OCI-LY1 (cell line): Measurements from ENCODE around the gene CNPY2.

ENCODE experiments used
- H2AFZ ChIP-seq: fragments of 200-600 bp; sonication (generic), shearing (Covaris generic); 2 replicates; pipeline ENCODE4 v1.6.0; 2014; ENCODE audit warnings: antibody characterized with exemption, mild to moderate bottlenecking, low read length
- H3F3A ChIP-seq: fragments of 200-600 bp; sonication (generic), shearing (Covaris generic); 2 replicates; pipeline ENCODE4 v1.6.0; 2014; ENCODE audit warnings: mild to moderate bottlenecking, antibody characterized with exemption, low read length, moderate library complexity; ENCODE audit not compliant: insufficient read depth
- H3K27ac ChIP-seq: fragments of 200-600 bp; sonication (generic); 2 replicates; pipeline ENCODE4 v1.5.1; 2014; ENCODE audit warnings: low read length, mixed run types, mild to moderate bottlenecking, low read depth; ENCODE audit not compliant: poor library complexity, severe bottlenecking
- H3K27me3 ChIP-seq: fragments of 200-600 bp; sonication (generic); 2 replicates; pipeline ENCODE4 v1.6.0; 2014; ENCODE audit warnings: antibody characterized with exemption, mild to moderate bottlenecking, low read length, moderate library complexity; ENCODE audit not compliant: insufficient read depth
- H3K36me3 ChIP-seq: fragments of 200-600 bp; sonication (generic); 2 replicates; pipeline ENCODE4 v1.6.1; 2014; ENCODE audit warnings: mild to moderate bottlenecking, antibody characterized with exemption, low read length, moderate library complexity, mixed read lengths; ENCODE audit not compliant: insufficient read depth
- H3K4me1 ChIP-seq: fragments of 200-600 bp; sonication (generic); 2 replicates; pipeline ENCODE4 v1.5.1; 2014; ENCODE audit warnings: mild to moderate bottlenecking, low read length, moderate library complexity; ENCODE audit not compliant: insufficient read depth, severe bottlenecking
- H3K4me2 ChIP-seq: fragments of 200-600 bp; sonication (generic), shearing (Covaris generic); 2 replicates; pipeline ENCODE4 v1.6.1; 2014; ENCODE audit warnings: low read length
- H3K4me3 ChIP-seq: fragments of 200-600 bp; sonication (generic); 2 replicates; pipeline ENCODE4 v1.5.1; 2014; ENCODE audit warnings: low read length, low read depth, mild to moderate bottlenecking, mixed read lengths; ENCODE audit not compliant: poor library complexity, severe bottlenecking
- H3K79me2 ChIP-seq: fragments of 200-600 bp; shearing (Covaris generic); 2 replicates; pipeline ENCODE4 v1.6.1; 2016; ENCODE audit warnings: mixed run types, low read length, mixed read lengths; ENCODE audit not compliant: insufficient read depth
- H3K9ac ChIP-seq: fragments of 200-600 bp; sonication (generic), shearing (Covaris generic); 2 replicates; pipeline ENCODE4 v1.6.1; 2014; ENCODE audit warnings: mild to moderate bottlenecking, low read length, mixed read lengths
- H3K9me2 ChIP-seq: fragments of 200-600 bp; sonication (generic), shearing (Covaris generic); 2 replicates; pipeline ENCODE4 v1.6.1; 2014; ENCODE audit warnings: low read depth, mild to moderate bottlenecking, low read length, mixed read lengths
- H3K9me3 ChIP-seq: fragments of 200-600 bp; shearing (Covaris generic); 2 replicates; pipeline ENCODE4 v1.6.1; 2014; ENCODE audit warnings: low read length, mixed read lengths
- H4K20me1 ChIP-seq: fragments of 200-600 bp; sonication (generic), shearing (Covaris generic); 2 replicates; pipeline ENCODE4 v1.6.0; 2016; ENCODE audit warnings: mild to moderate bottlenecking, low read length; ENCODE audit not compliant: insufficient read depth
- CTCF ChIP-seq: fragments of 200-600 bp; sonication (generic), shearing (Covaris generic); IDR thresholded peaks from 2 replicates; pipeline ENCODE4 v1.5.1; 2017; ENCODE audit warnings: mild to moderate bottlenecking, antibody characterized with exemption, low read length, moderate library complexity, mixed read lengths
- EZH2 ChIP-seq: fragments of 200-600 bp; sonication (generic), shearing (Covaris generic); IDR thresholded peaks from 2 replicates; pipeline ENCODE4 v1.8.0; 2017; ENCODE audit warnings: borderline replicate concordance, mixed run types, mild to moderate bottlenecking, antibody characterized with exemption, low read length, moderate library complexity, mixed read lengths

Gene CNPY2

DNA sequence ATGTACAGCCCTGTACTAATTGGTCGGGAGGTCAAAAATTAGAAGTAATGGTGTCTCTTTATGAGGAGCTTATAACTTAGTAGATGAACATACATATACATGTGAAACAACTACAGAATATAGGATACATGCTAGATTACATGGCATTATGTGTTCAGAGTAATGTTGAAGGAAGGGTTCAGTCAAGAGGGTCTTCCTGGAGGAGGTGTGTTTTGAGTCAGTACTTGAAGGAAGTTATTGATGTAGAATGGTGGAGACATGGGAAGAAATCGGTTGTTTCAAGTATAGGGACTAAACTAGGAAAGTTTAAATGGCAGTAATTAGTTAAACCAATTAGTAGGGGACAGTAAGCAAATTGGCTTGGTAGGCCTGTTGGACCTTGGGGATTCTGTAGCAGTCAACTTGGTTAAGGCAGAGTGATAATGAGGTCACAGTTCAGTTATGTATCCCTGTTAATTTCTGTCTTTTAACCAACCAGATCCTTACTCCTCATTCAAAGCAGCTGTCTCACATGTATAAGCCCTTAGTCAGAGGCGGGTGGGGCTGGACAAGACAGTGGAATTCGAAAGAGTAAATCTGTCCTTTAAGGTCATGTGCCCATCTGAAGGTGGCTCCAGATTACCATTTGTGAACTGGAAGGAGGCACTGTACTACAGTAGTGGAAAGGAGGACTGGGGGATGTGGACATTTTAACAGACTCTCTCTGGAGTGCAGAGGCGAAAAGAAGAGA is 54.1 kb downstream of the CNPY2 start:
- Histone ChIP-seq H3K4me2 (no peak overlapping the region), H3K27me3 (no peaks in the 10 kb centered on the region), H3F3A (no peaks in the 10 kb centered on the region), H3K4me3 (no peak overlapping the region), H3K9me3 (no peaks in the 10 kb centered on the region), H2AFZ (no peak overlapping the region), H3K9me2 (no peaks in the 10 kb centered on the region), H3K27ac (no peak overlapping the region), H3K36me3 (no peaks in the 10 kb centered on the region), H4K20me1 (no peaks in the 10 kb centered on the region), H3K9ac (no peak overlapping the region), H3K4me1 (peaks cover 21% of the 10 kb centered on the region), H3K79me2 (no peaks in the 10 kb centered on the region)
- TF ChIP-seq CTCF (no peak), EZH2 (no peak)

GRCh38 chr12:56260921-56261320 is 54.9 kb downstream of the CNPY2 start:
- H3K9me2 ChIP-seq = no peaks in the 10 kb centered on the region
- no peaks in the 10 kb centered on the region for H3F3A ChIP-seq
- H3K4me3 ChIP-seq = no peak overlapping the region
- H3K9me3 ChIP-seq = no peaks in the 10 kb centered on the region
- no peak overlapping the region for H3K9ac ChIP-seq
- H2AFZ ChIP-seq = no peak overlapping the region
- H3K4me1 ChIP-seq = peaks cover 23% of the 10 kb centered on the region
- TF ChIP-seq CTCF (no peak), EZH2 (no peak)
- H3K4me2 ChIP-seq = no peak overlapping the region
- no peaks in the 10 kb centered on the region for H3K79me2 ChIP-seq
- H4K20me1 ChIP-seq = no peaks in the 10 kb centered on the region
- H3K36me3 ChIP-seq = peaks cover 5% of the 10 kb centered on the region; the same call in 1 of the 2 replicates
- no peak overlapping the region for H3K27ac ChIP-seq
- no peaks in the 10 kb centered on the region for H3K27me3 ChIP-seq

- no peak overlapping the region for H2AFZ ChIP-seq
- H3K36me3 ChIP-seq = peaks cover 11% of the 10 kb centered on the region; the same call in 1 of the 2 replicates
- H3F3A ChIP-seq = no peaks in the 10 kb centered on the region
- H3K9me2 ChIP-seq = no peaks in the 10 kb centered on the region
- H3K4me1 ChIP-seq = peaks cover 23% of the 10 kb centered on the region
- no peak overlapping the region for H3K27ac ChIP-seq
- H3K9me3 ChIP-seq = no peaks in the 10 kb centered on the region
- TF ChIP-seq EZH2 (no peak), CTCF (no peak)
- no peaks in the 10 kb centered on the region for H4K20me1 ChIP-seq
- H3K4me3 ChIP-seq = no peak overlapping the region
- no peak overlapping the region for H3K4me2 ChIP-seq
- no peaks in the 10 kb centered on the region for H3K79me2 ChIP-seq
- H3K27me3 ChIP-seq = no peaks in the 10 kb centered on the region
- H3K9ac ChIP-seq = no peak overlapping the region
Measured at GRCh38 chr12:56260380-56260779, 55.4 kb downstream of the CNPY2 start.
